DMS79 treated with DMSO at 0.1 percent for 48 hours (cell line): ENCODE data around the gene GMDS.
"Not testable (repeated sequence)": the region's sequence is repeated elsewhere in the genome, so short reads cannot be mapped to it uniquely, and the experiment has no call there.

Source experiments
- DNase-seq: peaks from one replicate; lab custom pipeline; 2025; lab: John Stamatoyannopoulos, UW

GMDS gene

GRCh38 chr6:1858196-1858595 is 387.2 kb downstream of the GMDS start:
- no peak for DNase-seq

- DNase-seq, result peak; percentile 72
Observed at GRCh38 chr6:1856381-1856780, 389.0 kb downstream of the GMDS start.

GRCh38 chr6:1855890-1856289 is 389.5 kb downstream of the GMDS start:
- DNase-seq, result no peak

- DNase-seq, result no peak
Observed at GRCh38 chr6:1854296-1854695, 391.1 kb downstream of the GMDS start.

- no peak for DNase-seq
Observed at GRCh38 chr6:1853761-1854160, 391.6 kb downstream of the GMDS start.

- peak; percentile 4 for DNase-seq
Observed at GRCh38 chr6:1851681-1852456, 393.5 kb downstream of the GMDS start.

GRCh38 chr6:1850840-1851157 is 394.6 kb downstream of the GMDS start:
- no peak for DNase-seq

GRCh38 chr6:1850121-1850839 is 395.1 kb downstream of the GMDS start:
- no peak for DNase-seq

GRCh38 chr6:1849691-1850090 is 395.7 kb downstream of the GMDS start:
- DNase-seq, result no peak

GRCh38 chr6:1848752-1849151 is 396.7 kb downstream of the GMDS start:
- no peak for DNase-seq

- no peak for DNase-seq
Observed at GRCh38 chr6:1846611-1847010, 398.8 kb downstream of the GMDS start.

GRCh38 chr6:1845543-1845942 is 399.9 kb downstream of the GMDS start:
- not testable (repeated sequence) for DNase-seq

GRCh38 chr6:1842334-1842733 is 403.1 kb downstream of the GMDS start:
- DNase-seq, result no peak

- no peak for DNase-seq
Observed at GRCh38 chr6:1841136-1841535, 404.3 kb downstream of the GMDS start.

GRCh38 chr6:1840491-1841121 is 404.8 kb downstream of the GMDS start:
- no peak for DNase-seq

GRCh38 chr6:1839361-1839760 is 406.0 kb downstream of the GMDS start:
- DNase-seq, result no peak

GRCh38 chr6:1838604-1839213 is 406.7 kb downstream of the GMDS start:
- peak; percentile 28 for DNase-seq

- DNase-seq, result no peak
Observed at GRCh38 chr6:1837826-1838225, 407.6 kb downstream of the GMDS start.

GRCh38 chr6:1836690-1837089 is 408.7 kb downstream of the GMDS start:
- no peak for DNase-seq

GRCh38 chr6:1834646-1835516 is 410.5 kb downstream of the GMDS start:
- no peak for DNase-seq

- no peak for DNase-seq
Observed at GRCh38 chr6:1834207-1834606, 411.2 kb downstream of the GMDS start.
